GM18870 (cell line): Measurements from ENCODE around the gene KCNAB3.

ENCODE experiments used
- ATAC-seq: cut with Tn5 transposase; IDR thresholded peaks from one replicate; pipeline ENCODE4 v1.9.1; 2021; ENCODE audit warnings: moderate library complexity; ENCODE audit not compliant: unreplicated experiment

KCNAB3 gene

GRCh38 chr17:7903154-7904103 is 26.2 kb downstream of the KCNAB3 start:
- ATAC-seq = no peak

- no peak for ATAC-seq
Measured at GRCh38 chr17:7897773-7898172, 31.9 kb downstream of the KCNAB3 start.

GRCh38 chr17:7897090-7897489 is 32.6 kb downstream of the KCNAB3 start:
- ATAC-seq = no peak

GRCh38 chr17:7894866-7895265 is 34.8 kb downstream of the KCNAB3 start:
- ATAC-seq = no peak

GRCh38 chr17:7894226-7894625 is 35.4 kb downstream of the KCNAB3 start:
- ATAC-seq = no peak

GRCh38 chr17:7893187-7893880 is 36.3 kb downstream of the KCNAB3 start:
- ATAC-seq = no peak

- ATAC-seq = no peak
Measured at GRCh38 chr17:7889166-7889955, 40.3 kb downstream of the KCNAB3 start.

- no peak for ATAC-seq
Measured at GRCh38 chr17:7888184-7888920, 41.3 kb downstream of the KCNAB3 start, which contains the start of gene CHD3. TSS of gene CHD3 (plus strand) at chr17:7888789. CDS start at chr17:7889001, 212 bp downstream.

GRCh38 chr17:7887482-7888183 is 42.0 kb downstream of the KCNAB3 start:
- no peak for ATAC-seq

- no peak for ATAC-seq
Measured at GRCh38 chr17:7887038-7887481, 42.6 kb downstream of the KCNAB3 start.

GRCh38 chr17:7886227-7887037 is 43.2 kb downstream of the KCNAB3 start:
- ATAC-seq = no peak

- no peak for ATAC-seq
Measured at GRCh38 chr17:7885367-7886226, 44.1 kb downstream of the KCNAB3 start.

- no peak for ATAC-seq
Measured at GRCh38 chr17:7884581-7885366, 44.9 kb downstream of the KCNAB3 start.

GRCh38 chr17:7883781-7884386 is 45.8 kb downstream of the KCNAB3 start:
- ATAC-seq = no peak

GRCh38 chr17:7882629-7883028 is 47.0 kb downstream of the KCNAB3 start:
- ATAC-seq = no peak

- no peak for ATAC-seq
Measured at GRCh38 chr17:7882068-7882467, 47.6 kb downstream of the KCNAB3 start.
